CD4-positive, alpha-beta T cell treated with Interleukin-4 for 4 hours (primary cell): ENCODE results near the gene SH2B3.
"Not testable (repeated sequence)": the region's sequence is repeated elsewhere in the genome, so short reads cannot be mapped to it uniquely, and the experiment has no call there.

Experiments
- DNase-seq: peaks from one replicate; pipeline ENCODE4 v3.0.0-alpha.2; 2020

The SH2B3 gene

GRCh38 chr12:111387747-111388323, 17.9 kb upstream of the SH2B3 start:
- no peak for DNase-seq

DNA sequence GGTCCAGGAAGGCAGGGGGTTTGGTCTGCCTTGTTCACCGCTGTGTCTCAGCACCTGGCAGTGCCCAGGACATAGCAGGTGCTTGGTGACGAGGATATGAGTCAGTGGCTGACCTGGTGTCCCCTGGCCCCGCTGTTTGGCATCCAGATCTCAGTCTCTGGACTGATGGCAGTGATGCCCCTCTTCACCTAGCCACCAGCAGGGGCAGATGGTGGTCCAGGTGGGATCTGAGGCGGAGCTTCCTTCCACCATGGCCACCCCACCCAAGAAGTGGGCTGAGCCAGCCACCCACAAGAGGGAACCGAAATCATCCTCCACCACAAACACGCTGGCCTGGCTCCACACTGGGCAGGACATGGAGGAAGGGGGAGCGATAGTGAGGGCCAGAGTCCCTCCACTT, 16.1 kb upstream of the SH2B3 start:
- no peak for DNase-seq

GRCh38 chr12:111390910-111391309, 14.8 kb upstream of the SH2B3 start:
- DNase-seq = no peak

- DNase-seq = no peak
Observed at GRCh38 chr12:111393700-111394300, 11.9 kb upstream of the SH2B3 start.

GRCh38 chr12:111394480-111394879, 11.2 kb upstream of the SH2B3 start:
- DNase-seq = no peak

DNA sequence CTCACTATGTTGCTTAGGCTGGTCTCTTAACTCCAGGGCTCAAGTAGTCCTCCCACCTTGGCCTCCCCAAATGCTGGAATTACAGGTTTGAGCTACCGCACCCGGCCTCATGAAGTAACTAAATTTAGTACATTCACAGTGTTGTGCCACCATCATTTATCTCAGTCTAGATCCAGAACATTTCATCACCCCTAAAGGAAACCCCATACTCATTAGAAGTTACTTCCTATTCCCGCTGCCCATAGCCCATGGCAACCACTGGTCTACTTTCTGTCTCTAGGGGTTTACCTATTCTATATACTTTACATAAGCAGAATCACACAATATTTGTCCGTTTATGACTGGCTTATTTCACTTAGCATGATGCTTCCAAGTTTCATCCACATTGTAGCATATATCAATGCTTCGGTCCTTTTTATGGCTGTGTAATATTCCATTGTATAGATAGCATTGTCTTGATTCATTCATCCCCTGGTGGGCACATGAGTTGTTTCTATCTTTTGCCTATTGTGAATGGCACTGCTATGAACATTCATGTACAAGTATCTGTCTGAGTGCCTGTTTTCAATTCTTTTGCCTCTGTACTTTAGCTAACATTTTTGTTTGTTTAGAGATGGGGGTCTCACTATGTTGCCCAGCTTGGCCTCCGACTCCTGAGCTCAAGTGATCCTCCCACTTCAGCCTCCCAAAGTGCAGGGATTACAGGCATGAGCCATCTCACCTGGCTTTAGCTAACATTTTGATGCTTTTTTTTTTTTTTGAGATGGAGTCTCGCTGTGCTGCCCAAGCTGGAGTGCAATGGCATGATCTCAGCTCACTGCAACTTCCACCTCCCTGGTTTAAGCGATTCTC, 10.2 kb upstream of the SH2B3 start:
- no peak for DNase-seq

GRCh38 chr12:111396271-111396670, 9.5 kb upstream of the SH2B3 start:
- DNase-seq = not testable (repeated sequence)

DNA sequence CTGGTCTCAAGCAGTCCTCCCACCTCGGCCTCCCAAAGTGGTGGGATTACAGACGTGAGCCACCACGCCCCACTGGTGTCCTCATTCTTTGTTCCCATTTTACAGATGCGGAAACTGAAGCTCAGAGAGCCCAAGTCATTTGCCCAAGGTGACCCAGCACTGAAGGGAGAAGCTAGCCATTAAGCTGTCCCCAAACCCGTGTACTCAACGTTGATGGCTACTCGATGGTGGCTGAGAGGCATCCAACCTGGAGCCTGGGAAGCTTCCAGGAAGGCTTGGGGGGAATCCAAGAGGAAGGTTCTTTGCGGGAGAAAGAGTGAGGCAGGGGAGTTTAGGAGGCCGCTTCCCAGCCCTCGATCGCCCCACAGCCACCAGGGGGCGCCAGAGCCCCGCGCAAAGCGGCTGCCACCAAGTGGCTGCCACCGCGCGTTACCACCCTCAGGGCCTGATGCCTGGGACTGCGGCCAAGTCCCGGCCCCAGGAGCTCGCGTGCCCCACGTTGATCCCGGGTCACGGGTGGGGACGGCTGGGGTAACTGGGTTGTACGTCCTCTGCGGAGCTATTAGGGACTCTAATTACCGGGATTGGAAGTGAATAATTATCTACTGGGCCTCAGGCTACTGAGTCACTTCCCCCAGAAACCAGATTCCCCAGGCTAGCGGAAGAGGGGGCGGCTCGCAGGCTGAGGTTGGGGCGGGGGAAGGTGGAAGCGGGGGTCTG, 8.8 kb upstream of the SH2B3 start:
- DNase-seq = peak; percentile 78

GRCh38 chr12:111398530-111398929, 7.2 kb upstream of the SH2B3 start:
- DNase-seq = no peak

GRCh38 chr12:111399741-111400404, 5.8 kb upstream of the SH2B3 start:
- not testable (repeated sequence) for DNase-seq

GRCh38 chr12:111401167-111401605, 4.5 kb upstream of the SH2B3 start:
- DNase-seq = no peak

- not testable (repeated sequence) for DNase-seq
Observed at GRCh38 chr12:111402490-111402824, 3.3 kb upstream of the SH2B3 start.

GRCh38 chr12:111404362-111405148, 1.2 kb upstream of the SH2B3 start:
- DNase-seq = peak; percentile 66

DNA sequence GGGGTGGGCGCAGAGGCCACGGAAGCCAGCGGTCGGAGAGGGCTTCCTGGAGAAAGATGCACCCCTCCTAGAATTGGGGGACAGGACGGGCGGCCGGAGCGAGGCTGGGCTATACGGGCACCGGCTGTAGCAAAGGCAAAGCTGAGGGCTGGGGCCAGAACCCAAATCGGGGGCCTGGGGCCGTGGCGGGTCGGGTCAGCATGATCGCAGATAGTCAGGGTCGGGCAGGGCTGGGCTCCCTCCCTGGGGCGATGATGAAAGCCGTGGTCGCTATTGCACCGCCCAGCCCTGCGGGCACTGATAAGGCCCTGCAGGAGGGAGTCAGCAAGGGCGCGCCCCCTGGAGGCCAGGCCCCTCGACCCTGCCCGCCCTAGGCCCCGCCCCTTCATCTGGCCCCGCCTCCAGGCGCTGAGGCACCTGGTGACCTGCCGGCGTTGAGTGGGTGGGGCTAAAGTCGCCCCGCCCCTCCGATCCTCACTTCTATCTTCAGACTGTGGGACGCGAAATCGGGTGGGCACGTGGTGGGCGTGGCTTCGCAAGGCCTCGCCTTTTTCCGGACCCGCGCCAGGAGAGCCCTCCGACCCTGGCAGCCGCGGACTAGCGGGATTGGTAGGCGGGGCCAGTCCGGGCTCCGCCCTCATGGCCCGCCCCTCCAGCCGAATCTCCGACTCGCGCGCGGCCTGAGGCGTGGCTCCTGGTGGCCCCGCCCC, 419 bp upstream of the SH2B3 start:
- peak; percentile 96 for DNase-seq

DNA sequence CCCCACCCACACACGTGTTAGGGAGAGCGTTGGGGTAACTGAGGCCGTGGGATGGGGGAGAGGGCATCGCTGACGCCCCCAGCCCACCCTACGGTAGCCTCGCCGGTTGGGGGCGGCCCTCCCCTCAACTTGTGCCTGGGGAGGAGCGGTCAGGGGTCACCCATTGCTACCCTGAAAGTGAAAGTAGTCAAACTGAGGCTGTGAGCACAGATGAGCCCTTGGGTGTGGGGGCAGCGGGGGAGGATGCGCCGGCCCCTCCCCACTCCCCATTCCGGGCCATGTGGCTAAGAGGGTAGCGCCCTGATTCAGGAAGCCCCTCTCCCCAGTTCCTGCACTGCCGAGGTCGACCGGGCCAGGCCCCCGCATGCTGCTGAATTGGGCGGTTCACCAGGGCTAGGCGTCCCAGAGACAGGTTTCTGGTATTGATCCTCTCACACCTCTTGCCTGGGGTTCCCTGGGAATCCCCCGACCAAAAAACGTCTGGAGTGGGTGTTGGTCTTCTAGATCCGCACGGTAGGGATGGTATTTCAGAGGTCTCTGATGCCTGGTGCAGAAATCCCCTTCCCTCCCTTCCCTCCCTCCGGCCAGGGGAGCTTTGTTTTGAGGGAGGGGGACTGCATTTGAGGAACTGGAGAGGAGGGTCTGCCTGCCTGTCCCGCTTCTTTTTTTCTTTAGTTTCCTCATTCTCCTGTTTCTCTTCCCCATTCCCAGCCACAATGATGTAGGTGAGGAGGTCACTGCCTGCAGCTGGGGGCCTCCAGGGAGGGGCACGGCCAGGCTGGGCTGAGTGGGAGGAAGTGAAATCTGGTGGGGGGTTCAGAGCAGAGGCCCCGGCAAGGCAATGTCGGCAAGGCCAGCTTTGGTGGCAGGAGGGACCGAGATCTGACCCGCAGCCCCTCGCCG, 1.0 kb downstream of the SH2B3 start:
- peak; percentile 57 for DNase-seq

- DNase-seq = no peak
Observed at GRCh38 chr12:111407377-111408115, 1.8 kb downstream of the SH2B3 start.

DNA sequence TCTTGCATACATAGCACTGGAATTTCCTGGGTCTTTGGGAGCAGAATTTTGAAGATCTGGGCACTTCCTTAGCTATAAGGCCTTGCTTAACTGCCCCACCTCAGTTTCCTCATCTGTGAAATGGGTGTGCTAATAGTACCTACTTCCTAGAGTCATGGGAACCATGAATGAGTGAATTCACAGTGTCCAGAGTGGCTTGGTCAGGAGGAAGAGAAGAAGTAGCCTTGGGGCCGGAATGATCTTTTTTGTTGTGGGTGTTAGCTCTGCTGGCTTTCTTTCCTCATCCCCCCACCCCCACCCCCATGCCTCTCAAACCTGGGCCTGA, 2.4 kb downstream of the SH2B3 start:
- no peak for DNase-seq

- no peak for DNase-seq
Observed at GRCh38 chr12:111408686-111409402, 3.1 kb downstream of the SH2B3 start.

DNA sequence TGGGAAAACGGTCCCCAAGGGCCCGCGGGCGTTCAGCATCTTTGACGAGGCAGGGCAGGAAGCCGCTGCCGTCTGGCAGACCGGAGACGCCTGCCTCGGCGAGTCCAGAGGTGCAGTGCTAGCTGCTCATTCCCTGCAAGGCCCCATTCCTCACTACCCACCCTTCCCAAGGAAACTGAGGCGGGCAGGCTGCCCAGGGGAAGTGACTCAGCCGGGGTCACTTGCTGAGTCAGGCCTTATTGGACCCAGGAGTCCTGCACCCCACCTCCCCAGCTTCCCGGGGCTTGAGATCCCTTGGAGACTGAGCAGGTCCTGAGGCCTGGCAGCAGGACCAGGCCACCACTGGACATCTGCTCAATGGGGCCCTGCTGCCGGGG, 3.7 kb downstream of the SH2B3 start:
- no peak for DNase-seq
